GM19324 (cell line): Measurements from ENCODE around the gene SLC23A1.
"Not testable (repeated sequence)": the region's sequence is repeated elsewhere in the genome, so short reads cannot be mapped to it uniquely, and the experiment has no call there.

Experiments used
- ATAC-seq: cut with Tn5 transposase; IDR thresholded peaks from one replicate; pipeline ENCODE4 v1.9.1; 2021; ENCODE audit warnings: mild to moderate bottlenecking, moderate library complexity; ENCODE audit not compliant: unreplicated experiment, low FRiP score

The SLC23A1 gene

DNA sequence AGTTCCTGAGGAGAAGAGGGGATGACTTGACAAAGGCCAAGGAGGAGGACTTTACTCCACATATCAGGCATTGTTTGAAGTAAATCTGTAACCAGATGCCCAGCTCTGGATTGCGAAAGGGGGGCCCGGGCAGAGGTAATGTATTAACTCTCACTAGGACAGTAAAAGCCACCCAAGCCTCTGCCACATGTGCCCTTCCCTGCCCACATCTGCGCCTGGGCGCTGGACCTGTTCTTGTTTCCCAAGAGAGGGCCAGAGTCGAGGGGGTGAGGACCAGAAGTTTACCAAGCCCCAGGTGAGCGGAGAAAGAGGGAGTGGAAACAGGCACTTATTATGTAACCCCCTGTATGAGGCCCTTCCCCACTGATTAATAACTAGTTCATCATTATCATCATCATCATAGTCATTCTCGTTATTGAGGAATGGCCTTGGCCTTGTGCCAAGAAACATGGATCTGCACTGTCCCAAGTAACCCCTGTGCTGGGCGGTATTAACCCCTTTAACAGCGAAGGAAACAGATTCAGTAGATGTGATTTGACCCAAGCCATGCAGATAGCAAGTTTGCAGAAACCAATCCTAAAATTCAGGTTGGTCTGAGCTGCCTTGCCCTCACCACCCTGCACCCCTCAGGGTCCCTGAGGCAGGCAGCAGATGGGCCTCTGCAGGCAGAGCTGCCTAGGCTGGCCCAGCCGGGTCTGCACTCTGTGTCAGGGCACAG is at the start of gene SLC23A1:
TSS of gene SLC23A1 (minus strand) at position 23 of the 718 bp plus-strand sequence. CDS start 44 bp downstream, outside the sequence.
- ATAC-seq: no peak

DNA sequence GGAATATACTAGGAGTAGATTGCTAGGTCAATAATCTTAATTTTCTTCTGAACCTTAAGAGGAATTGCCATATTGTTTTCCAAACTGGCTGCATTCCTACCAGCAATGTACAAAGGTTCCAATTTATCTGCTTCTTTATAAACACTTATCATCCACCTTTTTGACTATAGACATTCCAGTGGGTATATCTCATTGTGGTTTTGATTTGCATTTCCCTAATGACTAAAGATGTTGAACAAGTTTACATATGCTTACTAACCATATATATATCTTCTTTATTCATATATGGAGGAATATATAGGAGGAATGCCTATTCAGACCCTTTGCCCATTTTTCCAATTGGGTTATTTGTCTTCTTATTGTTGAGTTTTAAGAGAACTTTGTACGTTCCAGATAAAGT is 48.6 kb upstream of the SLC23A1 start:
- no peak for ATAC-seq

DNA sequence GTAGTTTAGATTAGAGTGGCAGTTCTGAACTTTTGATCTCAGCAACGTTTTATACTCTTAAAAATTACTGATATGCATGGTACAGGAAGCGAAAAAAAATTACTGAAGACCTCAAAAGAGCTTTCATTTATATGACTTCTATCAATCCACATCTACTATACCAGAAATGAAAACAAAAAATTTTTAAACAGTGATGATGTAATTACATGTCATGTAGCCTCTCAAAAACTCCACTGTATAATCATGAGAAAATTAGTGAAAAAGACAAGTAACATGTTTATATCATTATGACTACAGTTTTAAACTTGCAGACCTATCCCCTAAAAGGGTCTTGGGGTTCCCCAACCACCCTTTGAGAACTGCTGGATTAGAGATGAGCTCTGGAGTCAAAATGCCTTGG is 46.9 kb upstream of the SLC23A1 start:
- no peak for ATAC-seq

DNA sequence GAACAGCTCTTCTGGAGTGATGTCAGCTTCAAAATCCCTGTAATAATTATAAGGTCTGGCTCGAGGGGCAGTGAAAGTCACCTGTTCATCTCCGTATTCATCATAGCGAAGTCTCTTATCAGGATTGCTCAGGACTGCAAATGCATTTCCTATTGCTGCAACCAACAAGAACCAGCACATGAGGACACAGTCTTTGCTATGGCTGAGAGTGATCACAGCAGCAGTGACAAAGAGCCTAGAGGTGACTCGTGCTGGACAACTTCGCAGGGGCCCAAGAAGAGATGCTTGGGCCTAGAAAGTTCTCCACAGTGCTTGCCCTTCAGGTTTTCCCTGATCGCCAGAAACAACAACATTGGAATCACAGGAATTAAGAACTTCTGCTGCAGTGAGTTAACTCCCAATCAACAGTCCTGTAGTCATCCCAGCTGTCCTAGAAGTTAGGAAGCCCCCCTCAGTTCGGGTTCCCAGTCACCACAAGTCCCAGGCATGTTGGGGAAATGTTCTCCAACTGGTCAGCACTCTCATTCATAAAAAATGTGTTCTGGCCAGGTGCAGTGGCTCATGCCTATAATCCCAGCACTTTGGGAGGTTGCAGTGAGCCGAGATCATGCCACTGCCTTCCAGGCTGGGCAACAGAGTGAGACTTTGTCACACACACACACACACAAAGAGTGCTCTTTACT is 43.2 kb upstream of the SLC23A1 start:
- no peak for ATAC-seq

DNA sequence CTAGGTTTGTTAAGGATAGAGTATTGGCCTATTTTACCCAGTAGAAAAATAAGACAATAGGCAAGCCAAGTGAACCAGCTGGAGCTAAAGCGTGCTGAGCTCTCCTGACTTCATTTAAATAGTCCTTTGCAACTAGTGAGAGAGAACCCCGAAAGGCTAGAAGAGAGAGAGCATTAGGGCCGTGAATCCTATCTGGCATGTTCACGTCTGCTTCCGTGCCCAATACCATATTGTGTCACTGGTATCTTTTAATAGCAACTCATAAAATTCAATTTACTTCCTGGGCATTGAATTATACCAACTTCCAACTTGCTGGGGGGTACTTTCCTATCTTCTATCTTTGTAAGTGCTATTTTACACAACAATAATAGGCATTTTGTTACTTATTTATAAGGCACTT is 42.4 kb upstream of the SLC23A1 start:
- no peak for ATAC-seq

DNA sequence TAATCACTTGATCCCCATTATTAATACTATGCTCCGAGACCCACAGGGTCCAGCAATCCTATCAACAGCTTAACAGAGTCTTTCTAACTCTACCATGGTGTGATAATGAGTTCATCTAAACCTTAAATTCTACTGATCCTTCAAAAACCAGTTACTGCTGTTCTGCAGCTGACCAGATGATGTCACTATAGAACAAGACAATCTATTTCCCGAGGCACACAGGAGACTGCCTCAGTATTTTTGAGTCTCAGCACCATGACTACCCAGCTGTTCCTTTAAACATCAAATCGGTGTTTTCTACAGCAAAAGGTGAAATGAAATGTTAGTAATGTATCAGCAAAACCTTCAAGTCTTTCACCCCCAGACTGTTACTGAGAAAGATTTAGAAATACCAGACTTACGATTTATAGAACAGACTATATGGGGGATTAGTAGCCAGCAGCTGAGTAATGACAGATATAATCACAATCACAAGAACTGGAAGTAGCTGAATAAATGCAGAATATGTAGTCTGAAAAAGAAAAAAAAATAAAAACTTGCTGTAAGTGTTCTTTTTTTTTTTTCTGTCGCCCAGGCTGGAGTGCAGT is 39.3 kb upstream of the SLC23A1 start:
- no peak for ATAC-seq

DNA sequence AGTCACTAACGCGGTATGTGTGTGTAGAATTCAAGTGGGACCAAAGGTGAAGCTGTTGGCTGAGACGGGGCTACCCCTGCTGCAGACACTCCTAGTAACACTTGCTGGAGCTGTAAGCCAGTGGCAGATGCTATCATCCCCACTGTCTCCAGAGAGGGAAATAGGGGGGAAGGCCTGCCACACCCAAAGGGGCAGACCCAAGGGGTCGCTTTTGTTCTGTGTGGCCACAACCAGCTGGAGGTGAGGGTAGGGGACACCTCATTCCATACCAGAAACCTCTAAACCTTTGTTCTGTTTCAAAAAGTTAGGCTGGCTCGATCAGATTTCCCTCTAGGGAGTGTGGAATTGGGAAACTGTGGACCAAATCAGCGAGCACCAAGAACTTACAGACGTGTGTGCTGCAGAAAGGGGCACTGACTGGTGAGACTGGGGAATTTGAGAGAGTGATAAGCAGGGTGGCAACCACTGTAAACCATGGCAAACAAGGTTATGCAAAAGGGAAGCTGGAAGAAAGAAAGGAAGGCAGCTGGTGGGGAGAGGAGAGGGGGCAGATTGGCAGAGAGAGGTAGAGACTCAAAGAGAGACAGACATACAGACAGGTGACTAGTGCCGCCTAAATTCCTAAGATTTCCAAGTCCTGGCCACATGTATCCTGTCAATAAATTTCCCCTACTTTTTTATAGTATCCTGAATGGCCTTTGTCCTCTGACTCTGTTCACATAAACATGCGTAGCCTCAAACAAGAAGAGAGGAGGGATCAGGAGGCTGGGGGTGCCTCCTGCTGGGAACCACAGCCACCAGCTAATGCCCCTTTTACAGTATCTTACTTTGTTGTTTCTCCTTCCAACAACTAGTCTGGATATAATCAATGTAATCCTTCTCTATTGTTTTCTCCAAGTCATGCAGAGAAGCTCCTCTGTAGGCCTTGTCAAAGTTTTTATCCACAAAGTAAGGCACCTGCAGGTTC is 36.4 kb upstream of the SLC23A1 start:
- ATAC-seq: no peak

DNA sequence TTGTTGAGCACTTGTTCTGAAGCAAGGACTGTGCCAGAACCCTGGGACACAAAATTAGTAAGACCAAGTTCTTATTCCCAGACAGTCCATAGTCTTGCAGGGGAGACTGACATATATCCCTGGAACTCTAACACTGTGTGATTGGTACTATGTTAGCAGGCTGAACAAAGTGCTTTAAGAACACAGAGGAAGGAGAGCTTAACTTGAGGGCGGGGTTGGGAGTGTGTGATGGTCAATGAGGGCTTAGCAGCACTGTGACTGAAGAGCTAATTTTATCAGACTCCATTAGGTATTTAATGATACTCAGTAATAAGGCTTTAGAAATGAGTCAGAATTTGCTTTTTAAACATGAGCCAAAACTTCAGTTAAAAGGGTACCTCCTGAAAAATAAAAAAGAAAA is 35.7 kb upstream of the SLC23A1 start:
- no peak for ATAC-seq

DNA sequence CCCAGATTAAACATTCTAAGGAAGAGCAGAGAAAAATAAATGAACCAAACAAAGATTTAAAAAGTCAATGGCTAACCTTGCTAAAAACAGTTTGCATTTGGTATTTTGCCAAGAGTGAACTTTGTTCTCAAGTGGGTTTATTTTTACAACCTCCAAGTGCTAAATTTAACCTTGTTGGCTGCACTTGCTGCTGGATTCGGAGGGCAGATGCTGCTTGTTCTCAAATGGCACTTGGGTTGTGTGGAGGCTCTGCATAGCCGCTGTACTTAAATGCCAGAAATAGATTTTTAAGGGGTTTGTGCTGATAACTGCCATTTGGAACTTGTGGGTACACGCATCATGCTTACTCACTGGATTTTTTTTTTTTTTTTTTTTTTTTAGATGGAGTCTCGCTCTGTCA is 34.1 kb upstream of the SLC23A1 start:
- ATAC-seq: no peak

DNA sequence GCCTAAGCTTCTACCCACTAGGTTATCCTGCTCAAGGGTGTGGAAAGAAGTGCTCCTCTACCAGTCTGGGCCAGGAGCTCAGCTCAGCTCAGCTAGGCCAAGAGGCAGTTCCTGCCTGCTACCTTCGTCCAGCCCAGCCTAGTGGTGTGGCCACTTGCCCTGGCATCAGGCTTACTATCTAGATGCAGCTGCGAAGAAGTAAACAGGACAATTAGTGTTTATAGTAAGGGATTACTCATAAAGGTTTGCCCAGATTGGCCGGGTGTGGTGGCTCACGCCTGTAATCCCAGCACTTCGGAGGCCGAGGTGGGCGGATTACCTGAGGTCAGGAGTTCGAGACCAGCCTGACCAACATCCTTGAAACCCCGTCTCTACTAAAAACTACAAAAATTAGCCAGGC is 33.6 kb upstream of the SLC23A1 start:
- ATAC-seq: no peak

DNA sequence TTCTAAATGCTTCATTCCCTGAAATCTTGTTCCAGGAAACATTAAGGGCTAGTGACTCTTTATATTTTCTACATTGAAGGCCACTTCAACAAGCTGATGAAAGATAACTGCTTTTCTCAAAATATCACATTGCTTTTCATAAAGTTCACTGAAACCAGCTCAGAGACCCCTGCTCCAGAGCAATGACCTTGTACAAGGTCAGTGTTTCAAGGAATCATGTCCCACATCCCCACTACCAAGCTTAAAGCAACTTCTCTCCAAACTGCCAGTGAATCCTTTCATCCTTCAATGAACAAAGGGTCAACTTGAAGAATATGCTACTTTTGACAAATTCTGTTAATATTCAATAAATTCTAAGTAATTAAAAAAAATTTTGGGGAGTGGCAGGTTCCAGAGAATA is 32.8 kb upstream of the SLC23A1 start:
- no peak for ATAC-seq

DNA sequence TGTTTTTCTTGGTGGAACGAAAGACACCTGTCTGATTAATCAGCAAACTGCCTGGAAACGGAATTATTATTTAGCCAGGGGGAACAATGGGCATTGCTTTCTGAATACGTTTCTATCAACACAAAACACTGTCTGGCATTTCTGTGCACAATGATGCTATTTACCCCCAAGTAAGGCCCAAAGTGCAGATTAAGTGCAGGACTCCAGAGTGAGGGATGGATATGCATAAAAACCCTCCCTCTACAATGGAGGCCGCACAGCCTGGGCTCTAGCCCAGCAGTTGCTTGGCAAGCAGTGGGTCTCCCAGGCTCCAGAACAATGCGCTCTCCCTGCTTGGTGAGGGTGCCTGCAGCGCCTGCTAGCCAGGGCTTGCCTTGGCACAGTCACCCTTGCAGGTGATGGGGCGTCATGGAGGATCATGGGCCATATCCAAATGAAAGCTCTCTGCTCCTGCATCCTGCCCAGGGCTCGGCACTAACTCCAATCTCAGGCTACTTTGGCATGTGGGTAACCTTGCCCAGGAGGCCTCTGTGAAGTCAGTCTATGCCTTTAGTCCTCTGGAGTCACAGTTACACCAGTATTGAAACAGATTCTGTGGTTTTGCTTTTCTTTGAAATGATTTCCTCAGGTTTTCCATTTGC is 32.2 kb upstream of the SLC23A1 start:
- ATAC-seq: no peak

DNA sequence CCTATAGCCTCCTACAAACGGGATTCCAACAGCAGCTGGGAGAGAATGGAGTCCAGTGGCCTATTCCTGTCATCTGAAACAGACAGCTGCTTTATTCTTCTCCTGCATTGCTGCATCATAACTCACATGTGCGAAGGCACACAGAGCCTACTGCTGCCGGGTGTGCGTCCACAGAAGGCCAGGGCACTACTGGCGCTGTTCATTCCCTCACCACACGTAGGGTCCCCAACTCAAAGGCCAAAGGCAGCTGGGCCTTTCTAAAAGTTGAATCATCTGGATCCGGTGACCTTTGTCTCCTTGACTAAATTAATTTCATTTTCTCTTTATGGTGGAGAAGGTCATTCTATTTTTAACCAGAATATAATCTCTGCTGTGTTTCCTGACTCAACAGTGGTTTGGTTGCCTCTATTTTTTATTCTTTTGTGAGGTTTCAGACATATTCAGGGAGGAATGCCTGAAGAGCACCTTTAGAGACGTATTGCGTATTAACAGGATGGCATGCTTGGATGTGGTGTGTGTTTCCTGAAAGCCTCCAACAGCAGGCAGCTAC is 31.6 kb upstream of the SLC23A1 start:
- ATAC-seq: no peak

DNA sequence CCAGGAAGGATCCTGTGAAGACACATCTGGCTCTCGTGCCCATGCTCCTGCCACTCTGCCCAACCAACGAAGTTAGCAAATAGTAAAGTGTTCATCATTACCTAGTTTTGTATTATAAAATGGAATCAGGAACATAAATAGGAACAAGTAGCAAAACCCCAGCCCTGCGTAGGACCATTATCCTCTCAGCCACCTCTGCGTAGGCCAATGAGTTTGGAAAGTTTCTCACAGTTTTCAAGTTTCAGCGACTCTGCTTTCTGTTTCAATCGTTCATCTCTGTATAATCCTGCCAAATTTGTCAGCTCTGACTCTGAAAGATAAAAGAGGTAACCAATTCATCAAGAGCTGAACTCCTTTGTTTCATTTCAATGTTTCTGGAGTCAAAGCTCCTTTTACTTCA is 30.9 kb upstream of the SLC23A1 start:
- no peak for ATAC-seq

DNA sequence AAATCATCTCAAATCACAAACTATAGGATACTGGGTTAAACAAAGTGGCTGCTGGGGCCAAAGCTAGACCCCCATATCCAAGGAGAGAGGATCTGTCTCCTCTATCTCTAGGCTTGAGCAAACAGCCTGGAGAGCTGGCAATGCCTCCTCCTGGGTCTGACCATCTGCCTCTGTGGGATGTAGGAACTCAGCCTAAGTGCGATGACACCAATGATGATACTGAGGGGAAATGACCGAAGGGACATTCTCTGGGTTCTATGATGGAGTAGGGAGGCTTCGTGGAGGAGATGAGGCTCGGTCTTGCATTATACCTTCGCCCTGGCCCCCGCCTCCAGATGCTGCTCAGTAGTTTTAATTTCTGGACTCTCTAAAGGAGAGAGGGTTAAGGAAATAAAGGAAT is 30.1 kb upstream of the SLC23A1 start:
- ATAC-seq: no peak

DNA sequence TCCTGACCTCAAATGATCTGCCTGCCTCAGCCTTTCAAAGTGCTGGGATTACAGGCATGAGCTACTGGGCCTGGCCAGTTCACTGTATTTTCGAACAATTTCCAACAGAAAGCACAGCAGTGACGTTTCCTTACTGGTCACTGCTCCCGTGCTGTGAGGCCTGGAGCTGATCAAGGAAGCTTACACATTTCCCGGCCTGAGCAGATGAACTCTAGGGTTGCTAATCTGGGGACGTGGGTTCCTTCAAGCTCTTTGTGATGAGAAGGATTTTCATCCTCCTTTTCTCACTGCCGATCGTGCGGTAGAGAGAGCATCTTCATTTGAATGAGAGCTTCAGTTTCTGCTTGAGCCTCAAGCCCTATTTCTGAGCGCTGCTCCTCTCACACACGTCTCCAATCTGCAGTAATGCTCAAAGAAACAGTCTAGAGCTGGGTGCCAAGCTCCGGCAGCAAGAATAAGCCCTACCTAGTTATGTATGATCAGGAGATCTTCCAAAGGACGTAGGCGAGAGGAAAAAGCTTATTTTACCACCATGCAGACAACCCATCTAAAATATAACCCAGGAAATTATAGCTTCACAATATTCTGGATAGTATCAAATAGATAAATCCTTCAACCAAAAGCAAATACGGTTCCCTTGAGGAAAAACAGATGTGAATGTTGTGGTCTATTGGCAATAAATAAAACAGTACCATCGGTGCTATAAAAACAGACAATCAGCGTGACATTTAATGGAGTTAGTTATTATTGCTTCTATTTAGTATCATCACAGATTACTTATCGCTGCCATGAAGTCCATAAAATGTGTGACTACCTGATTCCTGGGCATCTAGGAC is 28.1 kb upstream of the SLC23A1 start:
- no peak for ATAC-seq

DNA sequence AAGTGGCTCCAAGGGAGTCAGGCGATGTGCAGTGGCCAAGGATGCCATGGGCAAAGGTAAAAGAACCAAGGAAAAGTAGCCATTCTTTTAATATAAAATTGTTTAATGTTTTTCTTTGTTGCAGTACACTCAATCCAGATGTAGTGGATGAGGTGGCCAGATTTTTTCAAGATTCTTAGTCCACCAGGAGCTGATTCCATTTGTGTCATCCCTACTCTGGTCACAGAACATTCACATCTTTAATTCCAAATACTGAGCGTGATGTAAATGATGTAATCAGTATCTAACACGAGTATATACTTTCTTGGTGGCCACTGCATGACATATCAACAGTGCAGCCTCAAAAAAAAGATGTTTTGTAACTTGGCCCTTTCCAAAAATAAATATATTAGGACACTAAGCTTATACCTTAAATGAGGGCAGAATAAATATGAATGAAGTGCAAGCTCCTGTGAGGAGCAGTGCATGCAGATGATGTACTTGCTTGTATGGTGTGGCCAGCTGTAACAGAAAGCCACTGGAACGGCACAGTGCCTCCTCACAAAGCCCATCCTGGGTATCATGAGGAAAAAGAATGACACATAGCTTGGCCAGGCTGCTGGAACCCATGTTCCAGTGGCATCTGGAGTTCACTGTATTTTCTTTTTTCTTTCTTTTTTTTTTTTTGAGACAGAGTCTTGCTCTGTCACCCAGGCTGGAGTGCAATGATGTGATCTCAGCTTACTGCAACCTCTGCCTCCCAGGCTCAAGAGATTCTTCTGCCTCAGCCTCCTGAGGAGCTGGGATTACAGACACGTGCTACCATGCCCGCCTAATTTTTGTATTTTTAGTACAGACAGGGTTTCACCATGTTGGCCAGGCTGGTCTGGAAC is 27.3 kb upstream of the SLC23A1 start:
- ATAC-seq: no peak

DNA sequence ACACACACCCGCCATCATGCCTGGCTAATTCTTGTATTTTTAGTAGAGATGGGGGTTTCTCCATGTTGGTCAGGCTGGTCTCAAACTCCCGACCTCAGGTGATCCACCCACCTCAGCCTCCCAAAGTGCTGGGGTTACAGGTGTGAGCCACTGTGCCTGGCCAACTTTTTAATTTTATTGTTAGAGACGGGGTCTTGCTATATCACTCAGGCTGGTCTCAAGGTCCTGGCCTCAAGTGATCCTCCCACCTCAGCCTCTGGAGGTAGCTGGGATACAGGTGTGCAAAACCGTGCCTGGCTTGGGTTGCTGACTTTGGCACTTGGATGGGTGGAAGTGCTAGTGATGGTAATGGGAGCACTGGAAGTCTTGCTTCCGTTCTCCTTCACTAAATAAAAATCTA is 26.0 kb upstream of the SLC23A1 start:
- ATAC-seq: not testable (repeated sequence)
